Endothelial cell of umbilical vein (primary cell): ENCODE measurements around the gene ATXN1. TPM values are rescaled to one million over a fixed set of nuclear protein-coding genes. Genes with fewer than 3 reads are reported as not detected.
"Not testable (repeated sequence)": the region's sequence is repeated elsewhere in the genome, so short reads cannot be mapped to it uniquely, and the experiment has no call there.

ENCODE experiments used
- BruUV-seq: library from RNA; stranded (reverse); fragments of 400-500 nt; replicated peaks from 2 replicates; lab custom pipeline; 2021; lab: Mats Ljungman, UMichigan
- CTCF ChIA-PET: fragments of 300-600, 350-600 bp; sonication (Branson Sonifier 250); formaldehyde crosslinking; loops from one replicate; lab custom pipeline; 2021; ENCODE audit warnings: antibody characterized with exemption, inconsistent platforms; lab: Charles Lee
- POLR2A ChIA-PET: fragments of 300-600, 350-600 bp; sonication (Branson Sonifier 250); formaldehyde crosslinking; loops from one replicate; lab custom pipeline; 2021; ENCODE audit warnings: antibody characterized with exemption, inconsistent platforms; lab: Charles Lee
- DNase-seq: peaks from one replicate; pipeline ENCODE4 v3.0.0-alpha.2; 2011; ENCODE audit warnings: low read depth, low spot score
- FAIRE-seq: peaks from 2 replicates; lab custom pipeline; 2011; peaks lifted over from hg19 to GRCh38; lab: Jason Lieb, UNC
- H2AFZ ChIP-seq: 2 replicates; pipeline ENCODE4 v1.6.0; 2012; ENCODE audit warnings: low read depth, low read length, control low read depth, inconsistent platforms
- H3K27ac ChIP-seq: 2 replicates; pipeline ENCODE4 v1.5.1; 2011; ENCODE audit warnings: low read depth, mild to moderate bottlenecking, control low read depth, low read length, moderate library complexity; ENCODE audit not compliant: insufficient read depth
- H3K27me3 ChIP-seq, 2 experiments: 2 replicates each; pipeline versions ENCODE4 v1.6.0 to v1.6.1; 2011; ENCODE audit warnings: low read length in 2 of 2, mixed read lengths in 1 of 2; ENCODE audit not compliant: control insufficient read depth in 2 of 2, insufficient read depth in 2 of 2
- H3K36me3 ChIP-seq, 2 experiments: 2 replicates in 1 of 2; 3 replicates in 1 of 2; pipeline ENCODE4 v1.5.1; 2011; ENCODE audit warnings: low read length in 2 of 2, mild to moderate bottlenecking in 1 of 2, moderate library complexity in 1 of 2; ENCODE audit not compliant: control insufficient read depth in 2 of 2, insufficient read depth in 2 of 2; ENCODE audit errors: extremely low read depth in 1 of 2
- H3K4me1 ChIP-seq: 3 replicates; pipeline ENCODE4 v1.5.1; 2011; ENCODE audit warnings: mild to moderate bottlenecking, low read length; ENCODE audit not compliant: control insufficient read depth, insufficient read depth; ENCODE audit errors: extremely low read depth
- H3K4me2 ChIP-seq: 2 replicates; pipeline ENCODE4 v1.6.1; 2011; ENCODE audit warnings: low read length, control low read depth, mixed read lengths; ENCODE audit not compliant: insufficient read depth
- H3K4me3 ChIP-seq, 3 experiments: fragments of 200-600 bp in 1 of 3; sonication (generic), shearing (Covaris generic) in 1 of 3; replicated peaks in 1 of 3; 2 replicates each; pipeline ENCODE4 v1.5.1; 2011 to 2016; ENCODE audit warnings: control low read depth in 3 of 3, low read length in 3 of 3, mild to moderate bottlenecking in 2 of 3, inconsistent platforms in 1 of 3, low read depth in 1 of 3, moderate library complexity in 1 of 3; ENCODE audit not compliant: insufficient read depth in 1 of 3
- H3K79me2 ChIP-seq: 2 replicates; pipeline ENCODE4 v1.6.0; 2012; ENCODE audit warnings: low read length, inconsistent platforms; ENCODE audit not compliant: control insufficient read depth, insufficient read depth
- H3K9ac ChIP-seq: replicated peaks from 2 replicates; pipeline ENCODE3; 2011; ENCODE audit warnings: low read length, control low read depth; ENCODE audit not compliant: insufficient read depth; ENCODE audit errors: extremely low read depth
- H3K9me1 ChIP-seq: replicated peaks from 3 replicates; pipeline ENCODE4 v1.6.0; 2011; ENCODE audit warnings: mild to moderate bottlenecking, low read length; ENCODE audit not compliant: control insufficient read depth, insufficient read depth; ENCODE audit errors: extremely low read depth
- H3K9me3 ChIP-seq: replicated peaks from 2 replicates; pipeline ENCODE4 v1.5.1; 2012; ENCODE audit warnings: low read length, inconsistent platforms; ENCODE audit not compliant: control insufficient read depth, insufficient read depth
- H4K20me1 ChIP-seq: replicated peaks from 2 replicates; pipeline ENCODE3; 2011; ENCODE audit warnings: mild to moderate bottlenecking, low read length; ENCODE audit not compliant: control insufficient read depth, insufficient read depth; ENCODE audit errors: extremely low read depth
- CTCF ChIP-seq, 2 donors: IDR thresholded peaks; 1 replicate in 1 of 2; 2 replicates in 1 of 2; pipeline ENCODE4 v1.5.1; 2011; ENCODE audit warnings: low read length in 2 of 2, mild to moderate bottlenecking in 2 of 2, moderate library complexity in 2 of 2, control low read depth in 1 of 2, inconsistent platforms in 1 of 2, low read depth in 1 of 2; ENCODE audit not compliant: insufficient read depth in 1 of 2; ENCODE audit errors: extremely low read depth in 1 of 2
- EZH2 ChIP-seq: IDR thresholded peaks from 2 replicates; pipeline ENCODE4 v1.6.1; 2012; ENCODE audit warnings: borderline replicate concordance, low read depth, mild to moderate bottlenecking, moderate library complexity, low read length, inconsistent platforms; ENCODE audit not compliant: severe bottlenecking
- FOS ChIP-seq: IDR thresholded peaks from 2 replicates; pipeline ENCODE4 v1.6.1; 2011; ENCODE audit warnings: mild to moderate bottlenecking, low read length, moderate library complexity, borderline replicate concordance; ENCODE audit not compliant: insufficient read depth
- GATA2 ChIP-seq: IDR thresholded peaks from 2 replicates; pipeline ENCODE4 v1.7.0; 2011; ENCODE audit warnings: low read depth, mild to moderate bottlenecking, moderate library complexity, mixed read lengths, low read length; ENCODE audit not compliant: insufficient read length, insufficient read depth
- JUN ChIP-seq: IDR thresholded peaks from 2 replicates; pipeline ENCODE4 v1.6.1; 2011; ENCODE audit warnings: borderline replicate concordance, low read depth; ENCODE audit not compliant: insufficient read length, insufficient read depth
- MAX ChIP-seq: IDR thresholded peaks from 2 replicates; pipeline ENCODE4 v1.6.1; 2011; ENCODE audit not compliant: insufficient read depth, insufficient read length
- MYC ChIP-seq: IDR thresholded peaks from one replicate; pipeline ENCODE4 v1.6.1; 2011; ENCODE audit warnings: mild to moderate bottlenecking, low read depth, low read length
- POLR2A ChIP-seq: IDR thresholded peaks from 2 replicates; pipeline ENCODE4 v1.6.1; 2012; ENCODE audit warnings: low read depth, mild to moderate bottlenecking, control low read depth, low read length
- POLR2AphosphoS5 ChIP-seq: IDR thresholded peaks from 2 replicates; pipeline ENCODE4 v1.6.1; 2012; ENCODE audit warnings: low read depth, mild to moderate bottlenecking, control low read depth, low read length, moderate library complexity; ENCODE audit not compliant: insufficient read depth
- dilution Hi-C: fragments of 300-500 bp; cut with MboI; formaldehyde crosslinking; loops from one replicate; pipeline ENCODE4 v1.15.0; 2019; ENCODE audit warnings: low sequenced_read_pairs; ENCODE audit not compliant: extremely low pct_ligation_motif_present
- intact Hi-C: fragments of 100-400 bp; cut with micrococcal nuclease; formaldehyde crosslinking; loops from one replicate; pipeline ENCODE4 v1.10.0; 2022
- polyA plus RNA-seq, 4 experiments: library from polyadenylated mRNA; depleted of rRNA in 3 of 4; stranded (reverse) in 3 of 4; unstranded in 1 of 4; fragments of >200 nt; gene quantifications; 2 replicates each; pipeline versions ENCODE4 v1.2.1 to v1.2.3, GENCODE V29; 2011 to 2012; ENCODE audit warnings: missing spikeins in 1 of 4
- total RNA-seq: library from RNA; stranded (reverse); gene quantifications from 2 replicates; pipeline ENCODE4 v1.2.3, GENCODE V29; 2021

ATXN1 gene
- total and polyA plus RNA-seq, 2 donors (not counting 3 experiments of a cell fraction or from before 2014, with no cell fraction given): 16.4 to 33.0 TPM

GRCh38 chr6:16613504-16613903 is 147.8 kb downstream of the ATXN1 start:
- dilution Hi-C loops, H3K4me1 ChIP-seq, H3K79me2 ChIP-seq, FAIRE-seq, POLR2A ChIA-PET, H4K20me1 ChIP-seq, H3K27ac ChIP-seq, intact Hi-C loops, H3K27me3 ChIP-seq, H3K9ac ChIP-seq, H3K9me3 ChIP-seq, H3K4me2 ChIP-seq, H3K9me1 ChIP-seq, BruUV-seq, H2AFZ ChIP-seq, H3K36me3 ChIP-seq, H3K4me3 ChIP-seq, DNase-seq: not testable (repeated sequence)
- CTCF ChIA-PET: interaction anchor here (0.6 to 0.7 kb wide), 2 partner anchors 106 to 148 kb away, joined by 3 to 4 read pairs; partner anchors contain the start of gene ATXN1

- ChIA-PET CTCF (interaction anchor here (1.0 kb wide), 1 partner anchor 153 kb away, joined by 3 read pairs; the partner anchor contains the start of gene ATXN1), POLR2A (no interaction called here)
- intact Hi-C loops (no loop called here), dilution Hi-C loops (no loop called here)
- H3K36me3 ChIP-seq: no peaks in the 10 kb centered on the region
- no peaks in the 10 kb centered on the region for H3K79me2 ChIP-seq
- H3K9ac ChIP-seq: no peak overlapping the region
- no peak overlapping the region for H3K27ac ChIP-seq
- H3K9me1 ChIP-seq: no peaks in the 10 kb centered on the region
- H3K27me3 ChIP-seq: no peaks in the 10 kb centered on the region
- no peak for FAIRE-seq
- no peaks in the 10 kb centered on the region for H3K4me1 ChIP-seq
- BruUV-seq: no TSS peak
- no peak overlapping the region for H2AFZ ChIP-seq
- DNase-seq: no peak
- H3K4me3 ChIP-seq: no peak overlapping the region
- TF ChIP-seq MAX: no peak
- TF ChIP-seq EZH2: no peak
- no peak for TF ChIP-seq POLR2A
- no peak for TF ChIP-seq FOS
- no peak for TF ChIP-seq MYC
- no peak for TF ChIP-seq POLR2AphosphoS5
- no peak for TF ChIP-seq GATA2
- no peak for TF ChIP-seq JUN
- no peak for TF ChIP-seq CTCF (IDR thresholded peaks at IDR 0.05; ENCODE audit: extremely low read depth in 1 of 2, insufficient read depth in 1 of 2, low read depth in 1 of 2, low read length in 2 of 2)
- H3K4me2 ChIP-seq: no peak overlapping the region
- H4K20me1 ChIP-seq: no peaks in the 10 kb centered on the region
- no peaks in the 10 kb centered on the region for H3K9me3 ChIP-seq
Observed at GRCh38 chr6:16608444-16608843, 152.8 kb downstream of the ATXN1 start.
